ENCODE measurements around the gene TBCEL. TPM values are rescaled to one million over a fixed set of nuclear protein-coding genes. Genes with fewer than 3 reads are reported as not detected.

The TBCEL gene
- total RNA-seq, 4 donors from 2014 or later: 5.4 to 15.2 (median 8.4) TPM

DNA sequence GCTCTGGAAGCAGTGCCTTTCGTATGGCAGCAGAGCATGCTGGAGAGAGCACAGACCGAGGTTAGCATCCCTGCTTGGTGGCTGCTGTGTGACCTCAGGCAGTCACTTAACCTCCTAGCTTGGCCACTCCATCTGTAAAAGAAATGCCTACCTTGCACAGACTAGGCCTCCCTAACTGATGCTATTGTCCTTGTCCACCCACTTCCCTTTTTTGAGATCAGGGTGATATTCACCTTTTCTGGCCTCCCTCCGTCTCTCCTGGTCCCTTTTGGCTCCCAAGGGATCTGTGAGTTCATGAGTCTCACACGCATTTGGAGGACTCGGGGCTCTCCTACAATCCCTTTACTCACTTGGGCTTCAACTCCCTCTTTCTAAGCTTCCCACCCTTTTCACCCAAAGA, 114.4 kb downstream of the TBCEL start:
- H3K36me3 ChIP-seq: no peaks in the 10 kb centered on the region
- DNase-seq (no peak), ATAC-seq (no peak)
- peaks cover 4 to 5% of the 10 kb centered on the region in 2 donors for H3K4me1 ChIP-seq
- TF ChIP-seq, protein P1, sequence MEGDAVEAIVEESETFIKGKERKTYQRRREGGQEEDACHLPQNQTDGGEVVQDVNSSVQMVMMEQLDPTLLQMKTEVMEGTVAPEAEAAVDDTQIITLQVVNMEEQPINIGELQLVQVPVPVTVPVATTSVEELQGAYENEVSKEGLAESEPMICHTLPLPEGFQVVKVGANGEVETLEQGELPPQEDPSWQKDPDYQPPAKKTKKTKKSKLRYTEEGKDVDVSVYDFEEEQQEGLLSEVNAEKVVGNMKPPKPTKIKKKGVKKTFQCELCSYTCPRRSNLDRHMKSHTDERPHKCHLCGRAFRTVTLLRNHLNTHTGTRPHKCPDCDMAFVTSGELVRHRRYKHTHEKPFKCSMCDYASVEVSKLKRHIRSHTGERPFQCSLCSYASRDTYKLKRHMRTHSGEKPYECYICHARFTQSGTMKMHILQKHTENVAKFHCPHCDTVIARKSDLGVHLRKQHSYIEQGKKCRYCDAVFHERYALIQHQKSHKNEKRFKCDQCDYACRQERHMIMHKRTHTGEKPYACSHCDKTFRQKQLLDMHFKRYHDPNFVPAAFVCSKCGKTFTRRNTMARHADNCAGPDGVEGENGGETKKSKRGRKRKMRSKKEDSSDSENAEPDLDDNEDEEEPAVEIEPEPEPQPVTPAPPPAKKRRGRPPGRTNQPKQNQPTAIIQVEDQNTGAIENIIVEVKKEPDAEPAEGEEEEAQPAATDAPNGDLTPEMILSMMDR (IDR thresholded peaks at IDR 0.05 in 4 of 5, conservative IDR thresholded peaks at IDR 0.05 in 1 of 5): no peak
- TF ChIP-seq POLR2A (IDR thresholded peaks at IDR 0.05): no peak
- intact Hi-C loops (cut with DNase I; ENCODE audit: low total_unique reads): no loop called here
- in situ Hi-C loops (cut with MboI; ENCODE audit: low sequenced_read_pairs in 4 of 4): no loop called here
- no peaks in the 10 kb centered on the region for H3K27me3 ChIP-seq
- H3K27ac ChIP-seq: no peak overlapping the region
- H3K4me3 ChIP-seq: no peak overlapping the region
- H3K9me3 ChIP-seq: no peaks in the 10 kb centered on the region

DNA sequence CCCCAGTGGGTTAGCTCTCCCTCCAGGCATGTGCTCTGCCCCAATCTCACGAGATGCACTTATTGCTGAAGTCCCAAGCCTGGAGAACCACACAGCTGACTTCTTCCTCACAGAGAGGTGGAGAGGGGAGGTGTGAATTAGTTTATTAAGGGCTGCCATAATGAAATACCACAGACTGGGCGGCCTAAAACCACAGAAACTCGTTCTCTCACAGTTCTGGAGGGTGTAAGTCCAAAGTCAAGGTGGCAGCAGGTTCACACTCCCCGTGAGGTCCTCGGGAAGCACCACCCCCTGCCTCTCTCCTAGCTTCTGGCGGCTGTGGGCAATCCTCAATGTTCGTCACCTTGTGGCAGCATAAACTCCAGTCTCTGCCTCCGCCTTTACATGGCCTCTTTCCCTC, 116.5 kb downstream of the TBCEL start:
- in situ Hi-C loops (cut with MboI; ENCODE audit: low sequenced_read_pairs in 4 of 4) (no loop called here), intact Hi-C loops (cut with DNase I; ENCODE audit: low total_unique reads) (no loop called here)
- TF ChIP-seq, protein P1 (IDR thresholded peaks at IDR 0.05 in 4 of 5, conservative IDR thresholded peaks at IDR 0.05 in 1 of 5): no peak
- no peak for TF ChIP-seq POLR2A (IDR thresholded peaks at IDR 0.05)
- Histone ChIP-seq H3K36me3 (no peaks in the 10 kb centered on the region), H3K4me1 (no peaks in the 10 kb centered on the region), H3K27ac (no peak overlapping the region), H3K9me3 (no peaks in the 10 kb centered on the region), H3K27me3 (no peaks in the 10 kb centered on the region), H3K4me3 (no peak overlapping the region)
- DNase-seq (no peak), ATAC-seq (no peak)

Other genes with a start within 250 kb of the TBCEL start
- gene TECTA, start 77.1 kb downstream of the TBCEL start, total RNA-seq: 1 to 10 TPM in 1 of 4 donors, under 1 TPM in 3; 0.17 to 1.6 (median 0.45) TPM

Measured in gastrocnemius medialis (tissue), 4 donors.